ENCODE data around the gene MYH11.

- TF ChIP-seq POLR2A (IDR thresholded peaks at IDR 0.05) (no peak), CTCF (IDR thresholded peaks at IDR 0.05) (no peak)
Measured at GRCh38 chr16:15782573-15783365, 74.1 kb downstream of the MYH11 start.

All from esophagus squamous epithelium (tissue), 4 donors.